ENCODE data around the gene INPP1. TPM values are rescaled to one million over a fixed set of nuclear protein-coding genes. Genes with fewer than 3 reads are reported as not detected.
A peak's percentile ranks its signal among the peaks of the same experiment; 100 is the strongest.

The INPP1 gene
- total RNA-seq, 1 experiment from 2014 or later = 11.4 TPM

DNA sequence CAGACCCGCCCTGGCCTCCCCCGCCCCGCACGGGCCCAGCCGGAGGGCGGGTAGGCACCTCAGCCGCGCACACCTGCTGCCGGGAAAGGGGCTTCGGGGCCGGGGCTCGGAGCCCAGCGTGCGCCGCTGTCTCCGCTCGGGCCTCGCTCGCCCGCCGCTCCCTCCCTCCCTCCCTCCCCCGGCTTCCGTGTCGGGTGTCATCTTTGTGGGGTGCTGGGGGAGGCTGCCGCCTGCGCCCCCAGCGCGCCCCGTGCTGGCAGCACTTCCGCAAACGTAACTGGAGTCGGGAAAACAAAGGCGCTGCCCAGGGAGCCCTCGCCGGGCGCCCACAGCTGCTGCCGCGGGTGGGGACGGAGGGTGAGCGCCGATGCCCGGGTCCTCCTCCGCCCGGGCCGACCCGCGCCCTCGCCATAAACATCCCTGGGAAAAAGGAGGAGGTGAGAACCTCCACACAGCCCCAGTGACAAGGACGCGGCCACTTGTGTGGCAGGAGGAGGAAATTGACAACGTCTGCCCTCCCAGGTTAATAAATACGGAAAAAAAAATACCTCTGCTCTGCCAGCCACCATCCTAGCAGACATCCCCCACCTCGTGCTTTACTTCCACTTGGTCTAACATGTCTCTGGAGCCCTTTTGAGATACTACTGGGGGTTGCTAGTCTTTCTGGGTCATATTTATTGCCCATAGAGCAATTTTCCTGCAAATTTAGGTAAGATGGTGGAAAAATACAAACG, 65.3 kb downstream of the INPP1 start:
- DNase-seq (ENCODE audit: low spot score) = peak; percentile 46

DNA sequence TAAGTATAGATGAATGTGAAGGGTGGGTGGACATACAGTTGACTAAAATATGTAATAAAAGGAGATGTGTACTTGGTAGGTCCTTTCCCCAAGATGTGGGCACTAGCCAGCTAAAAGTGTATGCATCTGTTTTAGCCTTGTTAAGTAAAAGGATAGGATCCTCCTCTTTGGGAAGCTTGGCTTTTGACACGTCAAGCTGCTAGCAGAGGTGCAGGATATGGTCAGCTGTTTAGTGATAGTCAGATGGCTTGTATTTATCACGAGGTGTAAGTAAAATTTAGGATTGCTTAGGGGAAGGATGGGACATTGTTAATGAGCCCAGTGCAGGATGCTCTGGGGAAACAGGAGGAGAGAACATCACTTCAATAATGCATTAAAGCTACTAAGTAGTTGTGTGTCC, 66.2 kb downstream of the INPP1 start:
- DNase-seq (ENCODE audit: low spot score) = no peak

DNA sequence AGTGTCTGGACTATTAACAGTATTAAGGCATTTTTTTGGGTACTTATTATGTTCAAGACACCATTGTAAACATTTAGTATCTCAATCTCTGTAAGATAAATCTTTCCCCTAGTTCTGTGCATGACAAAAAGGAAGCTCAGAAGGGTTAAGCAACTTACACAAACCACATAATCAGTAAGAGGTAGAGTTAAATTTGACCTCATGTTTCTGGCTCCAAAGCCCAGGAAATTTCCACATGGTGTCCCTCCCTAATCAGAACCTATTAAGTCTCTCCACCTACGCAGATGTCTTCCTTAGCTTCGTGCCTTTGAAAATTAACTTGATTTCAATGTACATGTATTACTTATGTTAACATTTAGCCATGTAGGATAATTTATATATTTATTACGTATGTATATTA, 66.8 kb downstream of the INPP1 start:
- DNase-seq (ENCODE audit: low spot score) = no peak

DNA sequence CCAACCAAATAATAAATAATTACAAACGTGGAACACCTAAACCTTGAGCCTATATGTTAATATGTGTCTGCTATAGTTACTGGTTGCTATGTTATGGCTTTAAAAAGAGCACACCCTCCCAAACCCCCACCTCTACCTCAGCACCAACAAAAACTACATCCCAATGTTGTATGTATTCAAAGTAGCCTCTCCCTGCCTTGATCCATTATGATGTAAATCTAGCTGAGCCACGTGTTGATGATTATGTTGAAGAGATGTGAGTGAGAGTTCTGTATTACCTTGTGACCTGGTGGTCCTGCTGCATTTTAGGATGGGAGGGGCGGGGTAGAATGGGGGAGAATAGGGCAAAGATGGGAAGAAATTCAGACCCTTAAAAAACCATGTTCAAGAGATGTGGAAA, 69.6 kb downstream of the INPP1 start:
- no peak for DNase-seq (ENCODE audit: low spot score)

DNA sequence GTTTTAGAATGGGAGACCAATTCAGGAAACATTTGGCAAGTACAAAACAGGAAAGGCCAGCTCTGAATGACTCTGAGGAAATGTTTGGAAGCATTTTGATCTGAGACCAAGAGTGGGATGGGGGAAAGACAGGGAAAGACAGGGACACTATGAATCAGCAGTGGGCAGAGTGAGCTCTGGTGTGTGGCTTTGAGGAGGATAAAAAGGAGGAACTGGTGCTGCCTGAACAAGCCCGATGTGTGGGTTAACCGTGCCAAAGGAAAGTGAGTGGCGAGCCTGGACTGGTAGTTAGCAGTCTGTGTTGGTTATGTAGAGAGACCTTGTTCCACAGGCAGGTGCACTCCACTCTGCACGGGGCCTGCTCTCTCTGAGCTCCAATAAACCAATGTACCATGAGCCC, 70.0 kb downstream of the INPP1 start:
- DNase-seq (ENCODE audit: low spot score) = no peak

DNA sequence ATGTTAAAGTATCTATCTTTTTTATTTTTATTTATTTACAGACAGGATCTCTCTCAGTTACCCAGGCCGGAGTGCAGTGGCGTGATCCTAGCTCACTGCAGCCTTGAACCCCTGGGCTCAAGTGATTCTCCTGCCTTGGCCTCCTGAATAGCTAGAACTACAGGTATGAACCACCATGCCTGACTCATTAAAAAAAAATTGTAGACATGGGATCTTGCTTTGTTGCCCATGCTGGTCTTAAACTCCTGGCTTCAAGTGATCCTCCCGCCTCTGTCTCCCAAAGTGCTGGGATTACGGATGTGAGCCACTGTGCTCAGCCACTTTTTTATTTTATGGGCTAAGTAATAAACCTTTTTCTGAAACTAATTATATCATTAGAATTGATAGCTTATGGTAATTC, 71.9 kb downstream of the INPP1 start:
- DNase-seq (ENCODE audit: low spot score) = no peak

DNA sequence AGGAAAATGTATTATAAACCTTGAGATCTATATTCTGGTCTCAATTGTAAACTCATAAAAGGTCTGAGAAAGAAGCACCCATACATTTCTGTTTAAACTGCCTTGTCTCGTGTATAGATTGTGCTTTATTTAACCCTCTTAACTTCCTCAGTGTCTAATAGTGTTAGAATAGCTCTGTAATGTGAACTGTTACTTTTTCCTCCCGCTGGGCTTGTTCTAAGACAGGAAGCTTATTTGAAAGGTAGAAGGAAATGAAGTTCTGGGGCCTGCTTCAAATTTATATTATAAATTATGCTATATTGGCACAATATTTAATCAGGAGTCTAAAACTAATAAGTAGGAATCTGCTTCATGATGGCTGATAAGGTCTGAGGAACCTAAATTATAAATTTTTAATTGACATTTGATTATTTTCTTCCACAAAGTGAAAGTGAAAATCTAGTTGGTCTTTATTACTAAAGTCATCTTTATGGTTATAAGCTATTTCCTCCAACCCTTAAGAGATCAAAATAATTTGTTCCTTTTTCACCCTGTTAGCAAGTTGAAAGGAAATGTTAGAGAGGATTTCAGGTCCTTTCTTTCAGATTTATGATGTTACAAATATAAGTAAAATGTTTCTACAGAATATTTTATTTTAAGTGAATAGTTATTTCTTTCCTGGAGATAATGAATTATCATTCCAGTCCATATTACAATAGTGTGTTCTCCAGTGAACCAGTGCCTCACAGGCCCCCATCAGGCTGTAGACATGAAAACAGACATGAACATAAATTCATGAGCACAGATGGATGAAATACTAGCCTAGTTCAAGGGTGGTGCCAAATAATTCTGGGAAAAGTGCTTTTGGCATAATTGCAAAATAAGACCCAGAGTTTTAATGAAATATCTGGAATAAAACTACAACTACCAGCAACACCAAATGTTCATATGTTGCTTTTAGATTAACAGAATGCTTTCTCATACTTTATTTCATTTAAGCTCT, 72.7 kb downstream of the INPP1 start:
- no peak for DNase-seq (ENCODE audit: low spot score)

DNA sequence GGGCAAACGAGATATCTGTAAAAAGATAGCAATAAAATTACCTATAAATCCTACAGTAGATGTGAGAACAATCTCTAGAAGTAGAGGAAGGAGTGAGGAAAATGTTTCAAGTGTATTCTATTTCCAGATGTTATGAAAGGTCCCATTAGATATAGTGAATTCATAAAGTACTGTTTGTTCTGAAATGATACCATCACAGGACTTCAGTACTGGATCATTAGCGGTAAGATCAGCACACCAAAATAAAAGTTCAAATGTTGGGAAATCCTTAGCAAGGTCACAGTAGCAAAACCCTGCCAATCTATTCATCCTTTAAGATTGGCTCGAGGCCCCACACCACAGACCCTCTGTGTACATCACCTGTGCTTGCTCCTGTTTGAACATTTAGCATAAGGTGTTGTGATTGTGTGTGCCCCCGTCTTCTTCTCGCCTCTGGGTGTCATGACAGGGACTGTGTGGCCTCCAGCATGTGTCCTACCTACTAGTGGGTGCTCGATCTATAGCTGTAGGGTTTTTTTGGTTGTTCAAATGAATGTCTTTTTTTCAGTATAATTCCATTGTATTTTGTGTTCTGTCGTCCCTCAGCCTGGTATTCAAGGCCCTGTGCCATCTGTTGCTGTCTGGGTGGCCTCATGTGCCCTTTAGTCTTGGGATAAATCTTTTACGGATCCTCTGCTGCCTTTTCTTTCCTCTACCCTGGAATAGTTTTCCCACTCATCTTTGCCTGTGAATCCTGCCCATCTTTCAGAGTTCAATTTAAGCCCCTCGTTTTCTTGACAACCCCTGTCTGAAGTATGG, 73.9 kb downstream of the INPP1 start:
- no peak for DNase-seq (ENCODE audit: low spot score)

DNA sequence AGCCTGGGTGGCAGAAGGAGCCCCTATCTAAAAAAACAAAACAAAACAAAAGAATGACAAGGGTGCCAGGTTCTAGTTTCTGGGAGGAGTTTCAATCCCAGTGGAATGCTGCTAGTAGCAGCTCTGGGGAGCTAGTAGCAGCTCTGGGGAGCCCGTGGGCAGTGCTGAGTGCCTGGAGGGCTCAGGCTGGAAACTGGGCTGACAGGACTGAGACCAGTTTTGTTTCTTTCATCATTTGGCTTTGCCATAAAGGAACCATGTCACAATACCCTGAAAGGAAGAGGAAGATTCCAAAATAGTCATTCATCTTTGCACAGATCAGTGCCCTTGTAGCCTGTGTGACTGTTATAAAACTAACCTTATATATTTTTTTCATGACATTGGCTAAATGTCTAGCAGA, 75.3 kb downstream of the INPP1 start:
- DNase-seq (ENCODE audit: low spot score) = no peak

DNA sequence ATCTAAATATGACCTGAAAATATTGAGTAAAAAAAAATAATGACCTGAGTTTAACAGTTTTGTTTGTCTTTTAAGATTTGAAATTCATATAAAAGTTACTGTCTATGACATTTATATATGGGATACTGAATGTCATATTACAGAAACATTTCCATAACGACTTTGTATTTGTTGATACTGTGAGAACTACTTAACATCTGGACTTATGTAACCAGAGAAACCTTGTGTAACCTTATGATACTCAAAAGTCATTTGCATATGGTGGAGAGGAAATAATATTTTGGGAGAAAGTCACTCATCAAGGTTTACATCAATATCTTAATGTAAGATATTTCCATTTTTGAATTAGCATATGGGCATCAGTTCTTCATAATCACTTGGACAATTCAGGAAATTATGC, 77.4 kb downstream of the INPP1 start:
- no peak for DNase-seq (ENCODE audit: low spot score)

Other genes starting within 250 kb of the INPP1 start
- 23.0 and 25.8 TPM in 2 replicates for gene HIBCH, start 23.8 kb upstream of the INPP1 start, total RNA-seq (2014; rRNA removed; shearing (Covaris generic))
- gene MFSD6, start 64.8 kb downstream of the INPP1 start, total RNA-seq (2014; rRNA removed; shearing (Covaris generic)) = 33.7 and 44.9 TPM in 2 replicates
- gene NEMP2, start 191.1 kb downstream of the INPP1 start, total RNA-seq (2014; rRNA removed; shearing (Covaris generic)) = 7.4 and 19.8 TPM in 2 replicates

Data from A172 (cell line).